NOMO-1 treated with DMSO at 0.1 percent for 48 hours (cell line): ENCODE data around the gene IRF2.
"Not testable (repeated sequence)": the region's sequence is repeated elsewhere in the genome, so short reads cannot be mapped to it uniquely, and the experiment has no call there.

Source experiments
- DNase-seq: peaks from one replicate; lab custom pipeline; 2025; ENCODE audit not compliant: unreplicated experiment; lab: John Stamatoyannopoulos, UW

Gene IRF2

DNA sequence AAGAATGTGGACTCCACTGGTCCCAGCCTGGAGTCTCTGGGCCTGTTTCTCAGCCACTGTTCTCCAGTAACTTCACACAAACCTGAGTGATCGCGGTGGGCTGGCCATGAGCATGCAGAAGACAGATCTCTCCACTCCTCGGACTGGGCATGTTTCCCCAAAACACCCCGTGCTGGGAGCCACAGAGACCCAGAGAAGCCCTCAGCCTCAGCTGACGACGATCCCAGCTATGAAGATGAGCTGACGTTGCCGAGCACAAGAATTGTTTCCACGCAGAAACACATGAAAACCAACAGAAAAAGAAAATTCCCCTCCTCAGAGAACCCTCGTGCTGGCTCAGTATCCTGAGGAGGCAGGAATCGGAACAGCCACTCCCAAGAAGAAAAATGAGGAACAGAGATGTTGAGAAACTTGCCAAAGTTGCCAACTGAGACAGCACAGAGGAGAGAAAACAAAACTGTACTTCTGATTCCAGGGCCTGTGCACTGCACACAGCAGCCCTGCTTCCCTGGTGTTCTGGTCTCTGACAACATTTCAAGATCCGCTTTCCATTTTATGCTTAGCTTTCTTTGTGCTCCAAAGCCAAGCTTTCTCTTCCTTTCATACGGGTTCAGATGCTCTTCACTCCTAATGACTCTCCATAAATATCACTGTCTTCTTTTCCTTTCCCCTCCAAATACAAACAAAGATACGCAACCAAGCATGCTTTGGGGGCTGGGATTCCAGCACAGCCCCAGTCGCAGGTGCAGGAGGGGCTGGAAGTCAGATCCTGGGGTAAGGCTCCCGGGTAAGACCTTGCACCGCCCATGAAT lies 81.4 kb downstream of the IRF2 start:
- peak; percentile 56 for DNase-seq

DNA sequence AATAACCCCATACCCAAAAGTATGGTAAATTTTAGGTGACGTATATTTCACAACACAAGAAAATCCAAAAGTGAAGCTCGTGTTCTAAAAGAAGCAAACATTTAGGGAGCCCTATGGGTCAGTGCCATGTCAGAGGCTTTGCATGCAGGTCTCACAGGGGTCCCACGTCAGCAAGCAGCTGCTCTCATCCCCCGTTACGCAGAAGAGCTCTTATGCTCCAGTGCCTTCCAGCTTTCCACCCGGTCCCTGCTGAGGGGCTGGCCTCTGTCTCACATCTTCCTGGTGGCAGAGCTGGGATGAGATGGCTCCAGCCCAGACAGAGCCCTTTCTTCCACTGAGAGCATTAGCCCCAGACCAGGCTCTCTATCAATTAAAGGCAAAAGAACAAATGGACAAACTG lies 82.0 kb downstream of the IRF2 start:
- DNase-seq: no peak

DNA sequence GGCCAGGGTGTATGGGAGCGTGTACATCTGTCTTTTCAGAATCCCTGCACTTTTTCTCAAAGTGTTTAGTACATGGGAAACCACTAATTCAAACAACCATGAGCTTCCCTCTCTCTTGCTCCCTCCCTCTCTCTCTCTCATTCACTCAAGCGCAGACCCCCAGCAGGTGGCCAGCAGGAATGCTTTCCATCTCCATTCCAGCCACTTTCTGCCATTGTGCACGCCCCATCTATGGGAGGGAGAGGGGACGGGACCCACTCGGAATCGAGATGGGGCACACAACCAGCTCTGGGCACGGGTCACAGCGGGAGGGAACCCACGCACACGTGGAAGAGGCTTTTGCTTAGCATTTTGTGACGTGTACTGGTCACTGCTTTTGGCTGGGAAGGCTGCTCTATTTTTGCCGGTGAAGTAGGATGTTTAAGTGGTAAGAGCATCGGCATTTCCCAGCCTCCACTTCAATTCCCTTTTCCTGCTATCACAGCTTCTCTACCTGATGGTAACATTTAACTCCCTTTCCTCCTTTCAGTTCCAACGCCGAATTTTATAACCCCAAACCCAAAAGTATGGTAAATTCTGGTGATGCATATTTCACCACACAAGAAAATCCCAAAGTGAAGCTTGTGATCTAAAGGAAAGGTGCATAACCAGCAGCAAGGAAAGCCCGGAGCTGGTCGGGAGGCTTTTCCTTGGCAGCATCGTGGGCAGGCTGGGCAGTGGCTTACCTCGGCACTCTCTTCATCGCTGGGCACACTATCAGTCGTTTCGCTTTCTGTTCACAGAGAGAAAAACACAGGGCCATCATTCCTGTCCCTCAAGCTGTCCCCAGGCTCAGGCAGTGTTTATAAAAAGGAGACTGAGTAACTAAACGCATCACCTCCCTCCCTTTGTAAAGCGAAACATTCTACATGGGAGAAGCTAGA lies 84.1 kb downstream of the IRF2 start:
- no peak for DNase-seq

DNA sequence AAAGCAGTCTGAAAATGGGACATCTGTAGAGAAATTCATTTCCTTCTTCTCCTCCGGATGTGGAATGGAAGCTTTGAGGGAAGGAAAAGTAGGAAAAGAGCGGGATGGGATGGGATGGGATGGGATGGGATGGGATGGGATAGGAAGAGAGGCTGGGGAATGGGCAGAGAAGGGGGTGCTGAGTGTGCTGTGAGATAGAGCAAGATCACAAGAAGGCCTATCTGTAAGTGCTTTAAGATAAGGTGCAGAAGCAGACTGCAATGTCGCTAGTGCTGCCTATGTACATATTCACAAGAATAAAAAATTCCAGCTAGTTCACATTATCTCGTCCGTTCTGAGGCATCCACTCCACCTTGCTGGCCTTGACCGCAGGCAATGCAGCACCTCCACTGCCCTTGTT lies 86.2 kb downstream of the IRF2 start:
- DNase-seq: no peak

DNA sequence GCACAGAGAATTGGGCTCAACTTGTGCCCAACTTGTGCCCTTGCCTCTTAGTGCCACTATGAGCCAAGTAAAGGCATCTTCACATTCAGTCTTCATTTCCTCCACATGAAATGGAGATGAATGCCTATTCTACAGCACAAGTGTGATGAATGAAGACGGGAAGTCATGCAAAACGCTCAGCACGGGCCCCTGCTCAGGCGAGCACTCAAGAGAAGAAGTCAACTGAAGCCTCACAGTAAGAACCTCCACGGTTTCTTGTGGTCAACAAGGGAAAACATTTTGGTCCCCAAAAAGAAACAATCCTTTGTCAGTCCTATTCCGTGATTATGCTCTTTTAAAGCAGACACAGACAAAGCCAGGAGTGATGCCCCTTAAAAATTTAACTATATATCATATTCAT lies 87.0 kb downstream of the IRF2 start:
- DNase-seq: no peak

DNA sequence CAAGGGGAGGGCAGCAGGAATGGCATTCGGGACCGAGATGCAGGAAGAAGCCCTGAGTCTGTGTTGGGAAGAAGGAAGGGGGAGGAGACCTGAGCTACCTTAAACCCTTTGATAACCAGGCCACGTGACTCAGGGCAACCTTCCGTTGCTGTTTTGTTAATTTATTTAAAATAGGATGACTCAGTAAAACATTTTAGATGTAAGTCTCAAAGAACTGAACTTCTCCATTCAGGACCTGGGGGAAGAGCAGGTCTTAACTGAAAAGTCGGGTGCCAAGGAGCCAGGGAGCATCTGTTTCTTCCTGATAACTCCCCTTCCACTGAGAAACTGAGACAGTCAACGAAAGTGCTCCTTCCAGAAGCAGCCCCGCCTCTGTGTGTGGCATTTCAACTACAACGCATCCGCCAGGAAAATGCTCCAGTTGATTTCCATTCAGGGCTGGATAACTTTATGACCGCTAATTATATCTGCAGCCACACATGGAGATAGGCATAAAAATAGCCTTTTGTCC lies 88.0 kb downstream of the IRF2 start:
- DNase-seq: no peak

DNA sequence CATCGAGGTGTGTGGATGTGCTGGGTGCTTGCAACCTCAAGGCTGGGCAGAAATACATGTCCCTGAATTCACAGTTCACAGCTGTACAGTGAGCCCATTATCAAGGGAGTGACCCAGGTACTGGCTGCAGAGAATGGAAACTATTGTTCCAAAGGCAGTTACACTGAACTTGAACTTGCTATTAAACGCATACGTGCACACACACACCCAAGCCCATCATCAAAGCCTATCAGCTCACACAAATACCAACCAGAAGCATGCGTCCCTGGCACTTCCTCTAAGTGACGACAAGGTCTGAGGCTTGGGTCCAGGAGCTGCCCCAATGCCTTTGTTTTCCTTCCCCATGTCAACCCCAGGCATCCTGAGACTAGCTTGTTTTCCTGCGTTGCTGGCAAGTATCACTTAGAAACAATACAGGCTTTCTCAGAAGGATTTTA lies 88.6 kb downstream of the IRF2 start:
- no peak for DNase-seq

DNA sequence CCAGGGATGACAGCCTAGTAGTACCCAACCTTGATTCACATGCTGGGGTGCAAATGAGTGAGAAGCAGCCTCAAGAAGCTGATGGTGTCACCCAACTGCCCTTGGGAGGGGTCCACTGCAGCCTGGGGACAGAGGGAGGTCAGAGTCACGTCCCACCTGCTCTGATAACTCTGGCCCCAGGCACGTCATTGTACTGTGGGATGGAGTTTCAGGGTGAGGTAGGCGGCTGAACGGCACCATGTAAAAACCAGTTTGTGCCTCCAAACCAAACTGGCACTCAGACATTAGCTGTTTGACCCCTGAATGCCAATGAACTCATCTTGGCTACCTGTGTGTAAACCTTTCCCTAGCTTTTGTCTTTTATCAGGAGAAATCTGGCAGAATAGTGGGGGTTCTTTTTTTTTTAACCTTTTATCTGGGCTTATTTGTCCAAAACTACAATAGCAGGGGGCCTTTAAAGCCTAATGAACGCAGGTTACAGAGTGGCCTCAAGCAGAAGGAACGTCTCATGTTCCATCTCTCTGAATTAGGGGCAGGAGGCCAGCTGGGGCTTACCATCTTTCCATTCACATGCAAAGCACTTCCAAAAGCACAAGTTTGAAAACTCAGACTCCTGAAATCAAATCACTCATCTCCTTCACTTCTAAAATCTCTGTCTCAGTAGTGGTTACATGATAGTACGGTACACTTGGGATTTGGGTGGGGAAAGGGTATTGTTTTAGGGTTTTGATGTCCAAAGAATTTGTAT lies 89.4 kb downstream of the IRF2 start:
- no peak for DNase-seq

DNA sequence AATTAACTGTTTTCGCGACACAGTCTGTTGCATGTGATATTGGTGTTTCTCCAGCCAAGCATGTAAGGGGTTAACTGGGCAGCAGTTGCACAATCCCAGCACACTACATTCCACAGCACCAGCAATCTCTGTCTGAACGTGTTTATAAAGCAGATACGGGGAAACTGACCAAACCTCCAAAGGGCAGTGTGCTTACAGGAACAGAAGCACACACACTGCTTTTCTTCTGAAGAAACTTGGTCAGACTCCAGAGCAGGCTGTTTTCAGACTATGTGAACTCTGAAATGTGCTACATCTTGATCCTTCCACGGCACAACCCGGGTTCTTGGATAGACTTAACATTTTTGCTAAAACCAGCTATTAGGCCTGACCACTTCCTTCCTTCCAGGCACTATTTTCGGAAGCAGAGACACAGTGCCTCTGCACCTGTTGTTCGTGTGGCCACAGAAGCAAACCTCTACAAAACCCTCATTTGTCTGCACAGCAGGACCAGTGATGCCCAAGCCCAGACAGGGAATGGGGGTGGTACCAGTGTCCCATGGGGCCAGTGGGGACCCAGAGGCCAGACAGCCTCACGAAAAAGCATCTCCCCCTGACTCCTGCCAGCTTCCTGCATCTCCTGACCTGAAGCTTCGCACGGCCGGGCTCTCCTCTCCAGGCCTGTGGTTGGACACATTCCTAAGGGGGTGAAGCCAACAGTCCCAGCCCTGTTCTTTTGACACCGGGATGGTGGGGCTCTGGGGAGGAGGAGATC lies 90.1 kb downstream of the IRF2 start:
- DNase-seq: peak; percentile 73

DNA sequence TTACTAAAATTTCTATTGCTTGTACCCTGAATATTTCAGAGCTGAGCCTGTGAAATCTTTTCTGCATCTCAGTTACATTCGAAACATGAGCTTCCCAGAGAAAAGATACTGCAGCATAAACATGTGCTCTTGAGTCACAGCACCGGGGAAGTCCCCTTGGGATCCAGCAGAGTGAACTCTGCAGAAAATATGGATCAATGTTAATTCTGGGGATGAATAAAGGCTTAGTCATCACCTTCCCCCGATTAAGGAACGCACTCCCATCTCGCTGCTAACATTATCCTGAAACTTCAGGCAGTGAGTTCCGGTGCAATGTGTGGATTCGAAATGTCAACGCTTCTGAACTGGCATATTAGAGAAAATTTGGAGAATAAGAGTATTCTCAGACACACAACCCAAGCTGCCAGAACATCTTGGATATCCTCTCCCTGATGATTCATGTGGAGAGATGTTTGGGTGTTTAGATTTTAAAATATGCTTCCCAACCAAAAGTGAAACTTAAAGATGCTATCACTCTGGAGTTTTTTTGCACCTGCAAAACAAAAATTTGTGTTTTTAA lies 90.8 kb downstream of the IRF2 start:
- no peak for DNase-seq

DNA sequence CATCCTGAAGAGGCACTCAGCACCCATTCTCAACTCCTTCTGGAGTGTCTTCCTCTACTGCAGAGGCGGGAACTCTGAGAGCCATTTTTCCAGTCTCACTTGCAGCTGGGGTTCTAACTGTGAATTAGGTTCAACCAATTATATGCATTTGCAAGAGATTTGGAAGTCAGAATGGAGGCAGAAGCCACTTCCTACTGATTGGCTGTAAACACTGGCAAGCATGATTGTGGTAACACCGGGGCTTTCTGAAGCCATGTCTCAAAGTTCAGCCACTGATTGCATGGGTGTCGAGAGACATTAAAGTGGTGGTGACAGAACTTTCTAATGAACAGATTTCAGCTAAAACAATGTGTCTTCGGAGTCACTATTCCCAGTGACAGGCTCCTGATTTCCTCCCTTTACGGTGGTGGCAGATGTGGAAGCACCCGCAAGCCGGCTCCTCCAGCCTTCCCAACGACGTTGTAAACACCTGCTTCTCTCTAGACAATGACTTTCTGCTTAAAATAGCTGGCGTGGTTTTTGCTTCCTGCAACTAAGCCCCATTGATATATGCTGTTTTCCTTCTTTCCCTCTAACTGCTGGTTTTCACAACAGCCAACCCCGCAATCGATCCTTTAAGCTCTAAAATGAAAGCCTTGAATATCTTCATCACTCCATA lies 92.0 kb downstream of the IRF2 start:
- DNase-seq: no peak

DNA sequence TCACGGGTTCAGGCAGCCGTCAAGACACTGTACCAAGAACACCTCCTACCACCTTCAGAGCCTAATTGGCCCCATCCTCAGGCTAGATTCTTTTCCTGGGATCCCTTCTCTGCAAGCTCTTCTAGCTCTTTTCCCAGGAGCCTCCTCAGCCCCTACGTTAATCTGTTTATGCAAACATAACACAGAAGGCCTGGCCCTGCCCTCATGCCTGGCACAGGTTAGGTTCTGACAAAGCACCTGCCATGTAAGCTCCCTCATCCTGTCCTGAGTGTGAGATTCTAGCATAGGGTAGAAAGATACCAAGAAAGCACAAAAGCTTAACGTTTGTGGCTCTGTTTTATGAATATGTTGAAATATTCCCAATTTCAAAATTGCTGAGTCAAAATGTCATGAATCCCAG lies 93.6 kb downstream of the IRF2 start:
- DNase-seq: no peak

DNA sequence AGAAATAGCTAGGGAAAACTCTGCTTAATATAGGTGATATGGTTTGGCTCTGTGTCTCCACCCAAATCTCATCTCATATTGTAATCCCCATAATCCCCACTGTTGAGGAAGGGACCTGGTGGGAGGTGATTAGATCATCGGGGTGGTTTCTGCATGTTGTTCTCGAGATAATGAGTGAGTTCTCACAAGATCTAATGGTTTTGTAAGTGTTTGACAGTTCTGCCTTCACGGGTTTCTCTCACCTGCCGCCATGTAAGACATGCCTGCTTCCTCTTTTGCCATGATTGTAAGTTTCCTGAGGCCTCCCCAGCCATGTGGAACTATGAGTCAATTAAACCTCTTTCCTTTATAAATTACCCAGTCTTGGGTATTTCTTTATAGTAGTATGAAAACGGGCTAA lies 94.1 kb downstream of the IRF2 start:
- DNase-seq: not testable (repeated sequence)

DNA sequence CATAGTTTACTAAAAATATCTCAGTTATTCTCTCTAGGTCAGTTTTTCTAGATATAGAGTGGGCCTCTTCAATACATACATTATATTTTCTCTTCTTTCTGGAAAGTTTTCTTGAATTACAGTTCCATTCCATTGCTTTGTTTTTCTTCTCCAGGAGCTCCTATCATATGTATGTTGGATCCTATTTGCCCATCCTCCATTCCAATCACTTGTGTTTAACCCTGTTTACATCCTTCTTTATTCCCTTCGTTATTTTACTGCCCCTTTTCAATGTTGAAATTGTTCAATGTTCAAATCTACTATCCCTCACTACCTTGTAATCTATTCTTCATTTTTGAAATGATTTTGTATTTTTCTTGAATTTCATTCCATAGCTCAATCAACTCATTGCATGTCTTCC lies 97.4 kb downstream of the IRF2 start:
- DNase-seq: no peak

DNA sequence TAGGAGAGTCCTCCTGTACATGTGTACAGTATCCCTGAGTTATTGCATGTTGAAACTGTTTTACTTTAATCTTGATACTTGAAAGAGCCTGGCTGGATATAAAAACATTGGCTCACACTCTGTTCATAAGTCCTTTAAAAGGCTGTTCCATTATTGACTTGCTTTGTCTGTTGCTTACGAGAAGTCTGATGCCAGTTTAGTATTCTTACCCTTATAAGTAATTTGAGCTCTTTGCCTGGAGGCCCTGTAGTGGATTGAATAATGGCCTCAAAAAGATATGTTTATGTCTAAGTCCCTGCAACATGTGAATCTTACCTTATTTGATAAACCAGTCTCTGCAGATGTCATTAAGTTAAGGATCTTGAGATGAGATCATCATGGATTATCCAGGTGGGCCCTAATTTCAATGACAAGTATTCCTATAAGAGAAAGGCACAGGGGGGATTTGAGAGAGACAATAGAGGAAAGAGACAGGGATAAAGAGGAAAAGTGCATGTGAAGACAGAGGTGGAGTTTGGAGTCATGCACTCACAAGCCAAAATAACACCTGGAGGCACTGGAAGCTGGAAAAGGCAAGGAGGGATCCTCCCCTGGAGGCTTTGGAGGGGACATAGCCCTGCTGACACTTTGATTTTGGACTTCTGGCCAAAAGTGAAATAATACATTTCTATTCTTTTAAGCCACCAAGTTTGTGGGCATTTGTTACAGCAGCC lies 98.1 kb downstream of the IRF2 start:
- DNase-seq: no peak

DNA sequence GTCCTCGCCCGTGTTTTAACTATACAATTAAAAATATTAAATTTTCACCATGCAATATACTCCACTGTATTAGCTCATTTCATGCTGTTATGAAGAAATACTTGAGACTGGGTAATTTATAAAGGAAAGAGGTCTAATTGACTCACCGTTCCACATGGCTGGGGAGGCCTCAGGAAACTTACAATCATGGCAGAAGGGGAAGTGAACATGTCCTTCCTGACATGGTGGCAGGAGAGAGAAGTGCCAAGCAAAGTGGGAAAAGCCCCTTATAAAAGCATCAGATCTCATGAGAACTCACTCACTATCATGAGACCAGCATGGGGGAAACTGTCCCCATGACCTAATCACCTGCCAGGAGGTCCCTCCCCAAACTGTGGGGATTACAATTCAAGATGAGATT lies 98.7 kb downstream of the IRF2 start:
- DNase-seq: not testable (repeated sequence)

DNA sequence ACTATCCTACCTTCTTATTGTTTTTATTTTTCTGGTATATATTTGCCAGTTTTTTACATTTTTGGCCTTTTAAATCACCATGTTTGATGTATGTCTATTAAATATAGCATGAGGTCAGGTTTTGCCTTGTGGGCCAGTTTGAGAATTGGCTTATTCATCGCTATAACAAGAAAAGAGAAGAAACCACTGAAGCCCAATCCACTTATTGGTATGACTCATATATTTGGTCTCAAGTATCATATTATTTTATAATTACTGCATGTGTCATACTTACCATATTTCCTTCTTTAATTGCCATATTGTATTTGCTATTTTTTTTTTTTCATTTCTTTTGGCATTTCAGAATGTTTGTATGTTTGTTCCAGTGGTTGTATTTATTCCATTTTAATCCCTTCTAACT lies 99.3 kb downstream of the IRF2 start:
- peak; percentile 18 for DNase-seq

DNA sequence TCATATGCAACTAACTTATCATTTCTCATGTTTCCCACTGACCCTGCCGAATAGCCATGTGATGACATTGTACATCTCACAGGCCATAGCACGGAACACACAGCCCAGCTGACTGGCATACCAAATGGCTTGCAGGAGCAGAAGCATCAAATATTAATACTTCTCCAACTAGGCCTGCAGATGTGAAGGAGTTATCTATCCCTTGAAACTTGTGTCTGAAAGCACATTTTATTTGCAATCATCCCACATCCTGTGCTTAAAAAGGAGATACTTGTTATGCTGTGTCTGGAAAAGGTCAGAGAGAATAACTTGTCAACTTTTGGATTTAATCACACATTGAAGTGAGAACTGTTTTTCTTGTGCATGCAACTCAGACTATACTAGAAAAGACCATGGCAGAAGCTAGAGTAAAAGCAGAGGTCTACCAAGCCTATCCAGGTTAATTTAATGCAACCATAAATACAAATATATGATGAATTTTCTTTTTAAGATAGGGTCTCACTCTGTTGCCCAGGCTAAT lies 100.4 kb downstream of the IRF2 start:
- no peak for DNase-seq

DNA sequence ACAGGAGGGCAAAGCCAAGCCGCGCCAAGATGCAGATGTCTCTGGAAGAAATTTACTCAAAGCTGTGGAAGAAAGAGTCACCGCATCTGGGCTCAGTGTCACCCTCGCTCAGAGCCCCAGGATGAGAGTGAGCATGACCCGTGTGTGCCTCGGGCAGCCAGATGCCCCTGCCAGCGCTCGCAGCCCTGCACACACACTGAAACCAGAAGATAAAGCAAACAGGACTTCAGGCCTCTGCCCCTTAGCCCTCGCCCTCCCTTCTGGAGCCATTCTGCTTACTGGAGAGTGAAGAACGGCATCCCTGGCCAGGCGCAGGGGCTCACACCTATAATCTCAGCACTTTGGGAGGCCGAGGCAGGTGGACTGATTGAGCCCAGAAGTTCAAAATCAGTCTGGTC lies 103.0 kb downstream of the IRF2 start:
- DNase-seq: no peak
